Neural progenitor cell (in vitro differentiated cells): ENCODE measurements around the gene UPK1A. TPM values are rescaled to one million over a fixed set of nuclear protein-coding genes. Genes with fewer than 3 reads are reported as not detected.
"Not testable (repeated sequence)": the region's sequence is repeated elsewhere in the genome, so short reads cannot be mapped to it uniquely, and the experiment has no call there.

Experiments
- DNase-seq: peaks from one replicate; pipeline ENCODE4 v3.0.0-alpha.2; 2016; ENCODE audit warnings: low spot score
- H2AFZ ChIP-seq: fragments of 200-600 bp; sonication (generic); replicated peaks from 2 replicates; pipeline ENCODE4 v1.6.1; 2016; ENCODE audit warnings: antibody characterized with exemption
- H3F3A ChIP-seq: fragments of 200-600 bp; sonication (generic); 2 replicates; pipeline ENCODE4 v1.6.1; 2016; ENCODE audit warnings: antibody characterized with exemption, low read depth
- H3K27ac ChIP-seq: fragments of 200-600 bp; sonication (generic); 2 replicates; pipeline ENCODE4 v1.5.1; 2016; ENCODE audit warnings: mild to moderate bottlenecking
- H3K27me3 ChIP-seq: fragments of 200-600 bp; sonication (generic); 2 replicates; pipeline ENCODE4 v1.6.1; 2016; ENCODE audit warnings: mild to moderate bottlenecking, moderate library complexity
- H3K36me3 ChIP-seq: fragments of 200-600 bp; sonication (generic); 2 replicates; pipeline ENCODE4 v1.5.1; 2016
- H3K4me1 ChIP-seq: fragments of 200-600 bp; sonication (generic); 2 replicates; pipeline ENCODE4 v1.6.1; 2016; ENCODE audit warnings: mixed run types
- H3K4me2 ChIP-seq: fragments of 200-600 bp; sonication (generic); 2 replicates; pipeline ENCODE4 v1.6.1; 2016
- H3K4me3 ChIP-seq: fragments of 200-600 bp; sonication (generic); 2 replicates; pipeline ENCODE4 v1.5.1; 2016
- H3K79me2 ChIP-seq: fragments of 200-600 bp; sonication (generic); 2 replicates; pipeline ENCODE4 v1.6.1; 2016; ENCODE audit warnings: low read depth
- H3K9ac ChIP-seq: fragments of 200-600 bp; sonication (generic); 2 replicates; pipeline ENCODE4 v1.6.1; 2016
- H3K9me3 ChIP-seq: fragments of 200-600 bp; sonication (generic); 2 replicates; pipeline ENCODE4 v1.5.1; 2016; ENCODE audit warnings: low read depth
- H4K20me1 ChIP-seq: fragments of 200-600 bp; sonication (generic); 2 replicates; pipeline ENCODE4 v1.6.1; 2016; ENCODE audit warnings: low read depth
- H3K27ac Mint-ChIP-seq: 3 replicates; pipeline ENCODE4 v1.8.0; 2021; ENCODE audit warnings: mixed read lengths
- H3K27me3 Mint-ChIP-seq: 2 replicates; pipeline ENCODE4 v1.8.0; 2022; ENCODE audit warnings: low read depth, mild to moderate bottlenecking, inconsistent platforms, moderate library complexity, mixed read lengths; ENCODE audit not compliant: insufficient read depth
- H3K36me3 Mint-ChIP-seq: 3 replicates; pipeline ENCODE4 v1.8.0; 2021; ENCODE audit warnings: mixed read lengths
- H3K4me1 Mint-ChIP-seq: 3 replicates; pipeline ENCODE4 v1.8.0; 2021; ENCODE audit warnings: mixed read lengths
- H3K4me3 Mint-ChIP-seq: 3 replicates; pipeline ENCODE4 v1.8.0; 2021; ENCODE audit warnings: mild to moderate bottlenecking, moderate library complexity, mixed read lengths
- H3K9me3 Mint-ChIP-seq: 3 replicates; pipeline ENCODE4 v1.8.0; 2020; ENCODE audit warnings: mixed read lengths
- EZH2 ChIP-seq: fragments of 200-600 bp; sonication (generic); IDR thresholded peaks from 2 replicates; pipeline ENCODE4 v1.6.1; 2017; ENCODE audit warnings: antibody characterized with exemption, mild to moderate bottlenecking, moderate library complexity
- EZH2phosphoT487 ChIP-seq: fragments of 200-600 bp; sonication (generic); IDR thresholded peaks from 2 replicates; pipeline ENCODE4 v1.6.1; 2017; ENCODE audit warnings: antibody characterized with exemption
- total RNA-seq: library from RNA; depleted of rRNA; stranded (reverse); fragments of >200 nt; gene quantifications from 2 replicates; pipeline ENCODE4 v1.2.3, GENCODE V29; 2015; ENCODE audit warnings: low replicate concordance
- TF ChIP-seq, protein P1 (sequence below): fragments of 200-600 bp; sonication (generic); IDR thresholded peaks from 2 replicates; pipeline ENCODE4 v1.5.1; 2017; ENCODE audit warnings: antibody characterized with exemption, mild to moderate bottlenecking

UPK1A gene
- total RNA-seq, 1 donor from 2014 or later, result not detected

DNA sequence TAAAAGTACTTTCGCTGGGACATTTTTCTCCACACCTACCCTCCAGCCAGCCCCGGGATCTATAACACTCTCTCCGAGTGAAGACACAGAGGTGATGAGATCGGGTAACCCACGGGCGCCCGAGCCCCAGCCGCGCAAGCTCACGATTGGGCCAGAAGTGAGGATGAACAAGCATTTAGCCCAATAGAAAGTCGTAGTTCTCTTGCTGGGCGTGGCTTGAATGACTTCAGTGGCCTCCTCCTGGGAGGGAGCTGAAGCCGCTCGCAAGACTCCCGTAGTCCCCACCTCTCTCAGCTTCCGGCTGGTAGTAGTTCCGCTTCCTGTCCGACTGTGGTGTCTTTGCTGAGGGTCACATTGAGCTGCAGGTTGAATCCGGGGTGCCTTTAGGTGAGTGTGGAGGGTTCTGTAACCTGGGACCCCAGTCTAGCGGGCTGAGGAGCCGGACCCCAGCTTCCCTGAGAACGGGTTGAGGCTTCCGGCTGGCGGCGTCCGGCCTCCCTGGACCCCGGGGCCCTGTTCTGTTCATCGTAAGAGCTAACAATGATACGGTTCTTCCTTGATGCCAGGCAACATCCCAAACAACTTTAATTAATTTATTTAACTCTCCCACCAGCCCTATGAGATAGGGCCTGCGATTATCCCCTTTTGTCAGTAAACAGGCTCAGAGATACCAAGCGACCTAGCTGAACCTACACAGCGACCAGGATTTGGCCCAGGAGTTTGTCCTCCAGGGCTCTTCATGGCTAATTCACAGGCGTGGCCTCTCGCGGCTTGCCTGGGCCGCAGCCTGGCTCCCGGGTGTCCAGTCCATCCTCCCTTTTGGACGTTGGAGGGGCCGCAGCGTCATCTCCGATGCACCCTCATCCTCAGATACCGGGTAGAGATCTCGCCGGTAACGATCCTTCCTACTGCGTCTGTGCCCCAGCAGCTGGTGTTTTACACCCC lies 18.0 kb upstream of the UPK1A start, which contains the start of gene COX6B1:
COX6B1 (plus strand) TSS at position 307 of the 945 bp plus-strand sequence. CDS start 2,921 bp downstream, outside the sequence.
- Histone ChIP-seq H3K36me3 (no peaks in the 10 kb centered on the region), H2AFZ (peak within 1 kb of the TSS; percentile 59), H4K20me1 (no peaks in the 10 kb centered on the region), H3K4me3 (peak within 1 kb of the TSS; percentile 86), H3K9me3 (no peaks in the 10 kb centered on the region), H3K4me1 (peaks cover 11% of the 10 kb centered on the region), H3K9ac (peak within 1 kb of the TSS; percentile 59), H3K4me2 (peak within 1 kb of the TSS; percentile 97), H3K79me2 (peaks cover 26% of the 10 kb centered on the region), H3K27me3 (peaks cover 11% of the 10 kb centered on the region), H3K27ac (no peak within 1 kb of the TSS), H3F3A (peaks cover 25% of the 10 kb centered on the region)
- no peaks in the 10 kb centered on the region for H3K9me3 Mint-ChIP-seq
- peak within 1 kb of the TSS; percentile 96 for H3K4me3 Mint-ChIP-seq
- TF ChIP-seq EZH2phosphoT487, result no peak
- TF ChIP-seq, protein P1, sequence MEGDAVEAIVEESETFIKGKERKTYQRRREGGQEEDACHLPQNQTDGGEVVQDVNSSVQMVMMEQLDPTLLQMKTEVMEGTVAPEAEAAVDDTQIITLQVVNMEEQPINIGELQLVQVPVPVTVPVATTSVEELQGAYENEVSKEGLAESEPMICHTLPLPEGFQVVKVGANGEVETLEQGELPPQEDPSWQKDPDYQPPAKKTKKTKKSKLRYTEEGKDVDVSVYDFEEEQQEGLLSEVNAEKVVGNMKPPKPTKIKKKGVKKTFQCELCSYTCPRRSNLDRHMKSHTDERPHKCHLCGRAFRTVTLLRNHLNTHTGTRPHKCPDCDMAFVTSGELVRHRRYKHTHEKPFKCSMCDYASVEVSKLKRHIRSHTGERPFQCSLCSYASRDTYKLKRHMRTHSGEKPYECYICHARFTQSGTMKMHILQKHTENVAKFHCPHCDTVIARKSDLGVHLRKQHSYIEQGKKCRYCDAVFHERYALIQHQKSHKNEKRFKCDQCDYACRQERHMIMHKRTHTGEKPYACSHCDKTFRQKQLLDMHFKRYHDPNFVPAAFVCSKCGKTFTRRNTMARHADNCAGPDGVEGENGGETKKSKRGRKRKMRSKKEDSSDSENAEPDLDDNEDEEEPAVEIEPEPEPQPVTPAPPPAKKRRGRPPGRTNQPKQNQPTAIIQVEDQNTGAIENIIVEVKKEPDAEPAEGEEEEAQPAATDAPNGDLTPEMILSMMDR, result no peak
- no peak for TF ChIP-seq EZH2
- DNase-seq, result peak; percentile 98
- peaks cover 2% of the 10 kb centered on the region for H3K36me3 Mint-ChIP-seq
- H3K27ac Mint-ChIP-seq, result peak within 1 kb of the TSS; percentile 93
- peaks cover 7% of the 10 kb centered on the region for H3K27me3 Mint-ChIP-seq
- H3K4me1 Mint-ChIP-seq, result peaks cover 20% of the 10 kb centered on the region

DNA sequence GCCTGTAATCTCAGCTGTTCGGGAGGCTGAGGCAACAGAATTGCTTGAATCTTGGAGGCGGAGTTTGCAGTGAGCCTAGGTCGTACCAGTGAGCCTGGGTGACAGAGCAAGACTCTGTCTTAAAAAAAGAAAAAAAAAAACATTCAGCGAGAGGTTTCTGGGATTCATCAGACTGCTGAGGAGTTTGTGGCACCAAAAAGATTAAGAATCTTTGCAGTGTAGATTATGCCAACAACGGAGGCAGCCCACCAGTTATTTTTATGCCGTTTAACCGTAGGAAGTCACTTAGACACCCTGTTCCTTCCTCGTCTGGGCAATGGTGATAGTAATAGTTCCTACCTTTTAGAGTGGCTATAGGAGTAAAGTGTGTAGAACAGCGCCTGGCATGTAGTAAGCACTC lies 15.7 kb upstream of the UPK1A start:
- Histone ChIP-seq H3K27me3 (peaks cover 11% of the 10 kb centered on the region), H3K4me3 (no peak overlapping the region), H3K9ac (no peak overlapping the region), H3F3A (peaks cover 3% of the 10 kb centered on the region), H2AFZ (no peak overlapping the region), H3K79me2 (peaks cover 26% of the 10 kb centered on the region), H3K4me1 (peaks cover 6% of the 10 kb centered on the region), H3K36me3 (no peaks in the 10 kb centered on the region), H4K20me1 (peaks cover 3% of the 10 kb centered on the region), H3K9me3 (no peaks in the 10 kb centered on the region), H3K4me2 (no peak overlapping the region), H3K27ac (no peak overlapping the region)
- no peak overlapping the region for H3K27ac Mint-ChIP-seq
- H3K4me1 Mint-ChIP-seq, result peaks cover 12% of the 10 kb centered on the region
- no peaks in the 10 kb centered on the region for H3K9me3 Mint-ChIP-seq
- peaks cover 9% of the 10 kb centered on the region for H3K36me3 Mint-ChIP-seq
- TF ChIP-seq, protein P1, result no peak
- no peak for TF ChIP-seq EZH2
- no peak for TF ChIP-seq EZH2phosphoT487
- peak overlapping the region; percentile 30 for H3K4me3 Mint-ChIP-seq
- peaks cover 1% of the 10 kb centered on the region for H3K27me3 Mint-ChIP-seq
- no peak for DNase-seq

DNA sequence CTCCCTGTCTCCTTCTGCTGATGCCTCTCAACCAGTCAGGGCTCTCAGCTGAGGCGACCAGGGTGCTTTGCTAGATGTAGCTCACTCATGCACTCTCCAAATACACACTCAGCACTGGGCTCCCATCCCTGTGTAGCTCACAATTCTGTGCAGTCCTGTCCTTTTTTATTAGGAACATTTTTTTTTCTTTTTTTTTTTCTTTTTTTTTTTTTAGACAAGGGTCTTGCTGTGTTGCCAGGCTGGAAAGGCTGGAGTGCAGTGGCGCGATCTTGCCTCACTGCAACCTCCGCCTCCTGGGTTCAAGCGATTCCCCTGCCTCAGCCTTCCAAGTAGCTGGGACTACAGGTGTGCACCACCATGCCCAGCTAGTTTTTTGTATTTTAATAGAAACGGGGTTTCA lies 11.5 kb upstream of the UPK1A start:
- H2AFZ ChIP-seq, H3K36me3 ChIP-seq, H3K4me1 Mint-ChIP-seq, H3K9ac ChIP-seq, H3F3A ChIP-seq, H3K4me2 ChIP-seq, H3K27me3 ChIP-seq, H3K27ac ChIP-seq, DNase-seq, H3K4me3 Mint-ChIP-seq, H3K27ac Mint-ChIP-seq, H3K27me3 Mint-ChIP-seq, H3K4me1 ChIP-seq, H3K9me3 ChIP-seq, H3K9me3 Mint-ChIP-seq, H3K4me3 ChIP-seq, H3K79me2 ChIP-seq, H4K20me1 ChIP-seq: not testable (repeated sequence)
- H3K36me3 Mint-ChIP-seq, result peaks cover 20% of the 10 kb centered on the region

DNA sequence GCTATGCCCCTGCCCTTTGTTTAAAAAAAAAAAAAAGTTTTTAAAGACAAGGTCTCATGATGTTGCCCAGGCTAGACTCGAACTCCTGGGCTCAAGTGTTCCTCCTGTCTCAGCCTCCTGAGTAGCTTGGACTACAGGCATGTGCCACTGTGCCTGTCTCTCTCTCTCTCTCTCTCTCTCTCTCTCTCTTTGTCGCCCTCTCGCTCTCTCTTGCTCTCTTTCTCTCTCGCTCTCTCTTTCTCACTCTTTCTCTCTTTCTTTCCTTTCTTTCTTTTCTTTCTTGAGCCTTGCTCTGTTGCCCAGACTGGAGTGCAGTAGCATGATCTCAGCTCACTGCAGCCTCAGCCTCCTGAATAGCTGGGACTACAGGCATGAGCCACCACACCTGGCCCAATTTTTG lies 10.7 kb upstream of the UPK1A start:
- Mint-ChIP-seq H3K27ac (no peak overlapping the region), H3K4me3 (no peak overlapping the region), H3K4me1 (no peaks in the 10 kb centered on the region), H3K27me3 (no peaks in the 10 kb centered on the region), H3K36me3 (peaks cover 23% of the 10 kb centered on the region), H3K9me3 (no peaks in the 10 kb centered on the region)
- Histone ChIP-seq H3K4me2 (no peak overlapping the region), H3K27ac (no peak overlapping the region), H3K36me3 (peaks cover 2% of the 10 kb centered on the region), H3K4me3 (no peak overlapping the region), H3K79me2 (peaks cover 2% of the 10 kb centered on the region), H3K9me3 (no peaks in the 10 kb centered on the region), H3K4me1 (no peaks in the 10 kb centered on the region), H3K9ac (no peak overlapping the region), H3F3A (no peaks in the 10 kb centered on the region), H2AFZ (no peak overlapping the region), H4K20me1 (peaks cover 3% of the 10 kb centered on the region), H3K27me3 (no peaks in the 10 kb centered on the region)
- TF ChIP-seq EZH2phosphoT487, result no peak
- TF ChIP-seq, protein P1, result no peak
- no peak for DNase-seq
